Suppressor macrophage treated with lipopolysaccharide for 4 hours (primary cell): ENCODE measurements around the gene TLR6.
"Not testable (repeated sequence)": the region's sequence is repeated elsewhere in the genome, so short reads cannot be mapped to it uniquely, and the experiment has no call there.

Experiments
- DNase-seq: peaks from one replicate; pipeline ENCODE4 v3.0.0-alpha.2; 2020

Gene TLR6

DNA sequence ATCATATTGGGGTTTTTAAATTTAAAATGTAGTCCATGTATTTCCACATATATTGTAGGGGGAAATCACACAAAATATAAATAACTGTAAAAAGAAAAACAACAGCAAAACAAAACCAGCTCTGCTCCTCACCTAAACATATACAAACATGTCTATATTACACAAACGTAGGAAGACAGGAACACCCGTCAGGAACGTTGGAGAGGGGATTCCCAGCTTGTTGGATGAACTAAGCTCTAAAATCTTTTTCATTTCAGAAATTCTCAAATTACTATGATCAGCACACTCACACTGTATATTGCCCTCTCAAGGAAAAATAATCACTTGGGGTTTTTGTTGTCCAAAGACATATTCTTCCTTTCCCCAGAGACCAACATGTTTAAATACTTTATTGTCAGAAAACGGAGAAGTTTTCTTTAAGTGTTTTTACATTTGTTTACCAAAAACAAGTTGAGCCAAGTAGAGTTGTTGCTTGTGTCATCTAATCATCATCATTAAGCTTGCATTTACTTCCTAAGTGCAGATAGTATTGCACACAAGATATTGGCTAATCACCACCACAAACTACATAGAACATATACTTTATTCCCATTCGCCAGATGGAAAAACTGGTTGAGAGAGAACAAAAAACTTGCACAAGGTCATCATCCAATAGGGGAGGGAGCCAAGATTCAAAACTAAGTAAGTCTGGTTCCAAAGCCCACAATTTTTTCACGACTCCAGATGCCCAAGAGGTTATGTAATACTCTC is 71.4 kb downstream of the TLR6 start:
- peak; percentile 74 for DNase-seq

GRCh38 chr4:38784141-38784540 is 72.5 kb downstream of the TLR6 start:
- DNase-seq, result no peak

GRCh38 chr4:38783109-38783460 is 73.5 kb downstream of the TLR6 start:
- no peak for DNase-seq

- DNase-seq, result peak; percentile 69
Measured at GRCh38 chr4:38782452-38783108, 74.0 kb downstream of the TLR6 start, which contains the start of gene TLR10. Gene TLR10, minus strand, starts transcription at chr4:38782990. Its CDS starts 7,400 bp downstream, at chr4:38775590.

DNA sequence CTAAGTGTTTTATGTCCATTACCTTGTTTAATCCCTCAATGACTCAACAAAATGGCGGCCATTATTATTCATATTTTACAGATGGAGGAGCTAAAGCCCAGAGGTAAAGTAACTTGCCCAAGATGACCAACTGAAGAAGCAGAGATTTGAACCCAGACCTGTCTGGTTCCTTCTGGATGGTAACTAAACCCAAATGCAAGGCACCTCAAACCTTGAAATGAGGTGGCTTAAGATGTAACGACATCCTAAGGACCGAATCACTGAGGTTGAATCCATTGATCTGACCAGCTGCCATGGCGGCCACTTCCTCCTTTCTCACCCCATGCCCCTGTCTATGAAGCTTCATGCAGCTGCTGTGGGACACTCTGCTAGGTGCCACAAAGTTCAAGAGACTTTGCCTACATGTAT is 74.8 kb downstream of the TLR6 start:
- no peak for DNase-seq

- no peak for DNase-seq
Measured at GRCh38 chr4:38780833-38781484, 75.7 kb downstream of the TLR6 start.

- no peak for DNase-seq
Measured at GRCh38 chr4:38779790-38780189, 76.8 kb downstream of the TLR6 start.

GRCh38 chr4:38777925-38778324 is 78.7 kb downstream of the TLR6 start:
- not testable (repeated sequence) for DNase-seq

- peak; percentile 49 for DNase-seq
Measured at GRCh38 chr4:38775326-38775725, 81.3 kb downstream of the TLR6 start.

DNA sequence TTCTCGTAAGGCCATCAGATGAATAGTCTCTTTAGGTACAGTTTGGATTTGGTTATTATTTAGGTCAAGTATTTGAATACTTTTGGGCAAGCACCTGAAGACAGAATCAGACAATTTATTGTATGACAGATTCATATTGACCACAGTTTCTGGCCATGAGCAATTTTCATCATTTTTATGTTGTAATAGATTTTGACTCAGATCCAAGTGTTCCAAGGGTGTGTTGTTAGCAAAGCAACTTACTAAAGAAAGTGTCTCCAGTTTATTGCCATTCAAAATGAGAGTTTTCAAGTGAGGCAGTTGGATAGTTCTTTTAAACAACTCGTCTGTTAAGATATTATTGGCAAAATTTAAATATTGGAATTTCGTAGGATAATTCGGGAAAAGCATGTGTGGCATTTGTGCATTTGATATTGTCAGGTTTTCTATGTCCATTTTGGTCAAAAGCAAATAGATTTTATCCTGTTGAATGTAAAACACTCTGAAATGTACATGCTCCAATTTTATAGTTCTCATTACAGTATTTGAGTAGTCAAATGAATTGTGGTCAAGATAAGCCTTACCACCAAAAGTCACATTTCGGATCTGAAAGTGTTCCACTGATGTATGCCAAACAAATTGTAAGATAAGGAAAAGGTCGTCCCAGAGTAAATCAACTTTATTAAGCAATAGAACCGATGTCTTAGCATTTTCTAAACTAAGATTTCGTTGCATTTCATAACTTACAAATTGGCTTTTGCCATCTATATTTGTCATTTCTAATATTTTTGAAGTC is 82.2 kb downstream of the TLR6 start:
- DNase-seq, result peak; percentile 39
